Muscle layer of colon (tissue), 2 donors: ENCODE data around the gene YPEL2.

ENCODE experiments used
- H3K27ac ChIP-seq: one replicate; pipeline ENCODE4 v1.7.0; 2013; ENCODE audit warnings: low read depth, mild to moderate bottlenecking, low read length, moderate library complexity
- H3K27me3 ChIP-seq, 2 donors: one replicate each; pipeline ENCODE4 v1.7.0; 2013; ENCODE audit warnings: low read length in 2 of 2, mild to moderate bottlenecking in 2 of 2; ENCODE audit not compliant: insufficient read depth in 2 of 2, control insufficient read depth in 1 of 2
- H3K36me3 ChIP-seq: one replicate; pipeline ENCODE4 v1.7.0; 2013; ENCODE audit warnings: mild to moderate bottlenecking, low read length; ENCODE audit not compliant: insufficient read depth
- H3K4me1 ChIP-seq: one replicate; pipeline ENCODE4 v1.7.0; 2013; ENCODE audit warnings: mild to moderate bottlenecking, low read length; ENCODE audit not compliant: insufficient read depth
- H3K4me3 ChIP-seq, 2 donors: one replicate each; pipeline ENCODE4 v1.7.0; 2013; ENCODE audit warnings: low read length in 2 of 2, low read depth in 1 of 2, mild to moderate bottlenecking in 1 of 2, moderate library complexity in 1 of 2
- H3K9ac ChIP-seq: one replicate; pipeline ENCODE4 v1.7.0; 2013; ENCODE audit warnings: low read length
- H3K9me3 ChIP-seq: one replicate; pipeline ENCODE4 v1.7.0; 2013; ENCODE audit warnings: mild to moderate bottlenecking, low read length
- donor health status: abdominal sarcoma.
- donor health status: Adenocarcinoma of cecum.

The YPEL2 gene

GRCh38 chr17:59331929-59332748 lies 684 bp downstream of the YPEL2 start:
- no peaks in the 10 kb centered on the region for H3K36me3 ChIP-seq

GRCh38 chr17:59332749-59333377 lies 1.4 kb downstream of the YPEL2 start:
- H3K4me3 ChIP-seq: peak overlapping the region; percentile 93 to 97
- H3K4me1 ChIP-seq: peaks cover 61% of the 10 kb centered on the region
- H3K9me3 ChIP-seq: no peaks in the 10 kb centered on the region
- peak overlapping the region; percentile 99 for H3K27ac ChIP-seq
- peak overlapping the region; percentile 39 for H3K9ac ChIP-seq
- H3K36me3 ChIP-seq: no peaks in the 10 kb centered on the region
- no peaks in the 10 kb centered on the region for H3K27me3 ChIP-seq

More at GRCh38 chr17:59331929-59332748, 684 bp downstream of the YPEL2 start:
- Histone ChIP-seq H3K4me1 (peaks cover 56% of the 10 kb centered on the region), H3K27ac (peak overlapping the region; percentile 99), H3K9me3 (no peaks in the 10 kb centered on the region), H3K9ac (peak overlapping the region; percentile 39), H3K4me3 (peak overlapping the region; percentile 93 to 97), H3K27me3 (no peaks in the 10 kb centered on the region)

GRCh38 chr17:59333836-59334235 lies 2.4 kb downstream of the YPEL2 start:
- no peaks in the 10 kb centered on the region for H3K27me3 ChIP-seq
- peak overlapping the region in 1 of 2 donors; percentile 30 for H3K4me3 ChIP-seq
- H3K4me1 ChIP-seq: peaks cover 65% of the 10 kb centered on the region
- H3K27ac ChIP-seq: no peak overlapping the region
- no peaks in the 10 kb centered on the region for H3K9me3 ChIP-seq
- no peaks in the 10 kb centered on the region for H3K36me3 ChIP-seq
- H3K9ac ChIP-seq: no peak overlapping the region

GRCh38 chr17:59335685-59336084 lies 4.2 kb downstream of the YPEL2 start:
- Histone ChIP-seq H3K27me3 (no peaks in the 10 kb centered on the region), H3K27ac (no peak overlapping the region), H3K9ac (no peak overlapping the region), H3K4me3 (no peak overlapping the region), H3K36me3 (no peaks in the 10 kb centered on the region), H3K4me1 (peaks cover 51% of the 10 kb centered on the region), H3K9me3 (no peaks in the 10 kb centered on the region)

- Histone ChIP-seq H3K27me3 (no peaks in the 10 kb centered on the region), H3K36me3 (no peaks in the 10 kb centered on the region), H3K4me1 (peaks cover 65% of the 10 kb centered on the region), H3K4me3 (no peak overlapping the region), H3K27ac (no peak overlapping the region), H3K9me3 (no peaks in the 10 kb centered on the region), H3K9ac (no peak overlapping the region)
Observed at GRCh38 chr17:59337741-59338299, 6.4 kb downstream of the YPEL2 start.

- Histone ChIP-seq H3K4me1 (peaks cover 65% of the 10 kb centered on the region), H3K27me3 (no peaks in the 10 kb centered on the region), H3K27ac (no peak overlapping the region), H3K36me3 (no peaks in the 10 kb centered on the region), H3K9me3 (no peaks in the 10 kb centered on the region), H3K4me3 (no peak overlapping the region), H3K9ac (no peak overlapping the region)
Observed at GRCh38 chr17:59338498-59338897, 7.0 kb downstream of the YPEL2 start.

GRCh38 chr17:59341922-59342321 lies 10.5 kb downstream of the YPEL2 start:
- no peaks in the 10 kb centered on the region for H3K9me3 ChIP-seq
- H3K4me1 ChIP-seq: peaks cover 51% of the 10 kb centered on the region
- H3K4me3 ChIP-seq: no peak overlapping the region

GRCh38 chr17:59342681-59343131 lies 11.3 kb downstream of the YPEL2 start:
- no peak overlapping the region for H3K27ac ChIP-seq
- H3K4me3 ChIP-seq: no peak overlapping the region
- H3K9ac ChIP-seq: no peak overlapping the region
- no peaks in the 10 kb centered on the region for H3K27me3 ChIP-seq
- H3K4me1 ChIP-seq: peaks cover 56% of the 10 kb centered on the region
- H3K36me3 ChIP-seq: no peaks in the 10 kb centered on the region
- no peaks in the 10 kb centered on the region for H3K9me3 ChIP-seq

More at GRCh38 chr17:59341922-59342321, 10.5 kb downstream of the YPEL2 start:
- no peaks in the 10 kb centered on the region for H3K27me3 ChIP-seq
- no peak overlapping the region for H3K27ac ChIP-seq
- H3K9ac ChIP-seq: no peak overlapping the region
- no peaks in the 10 kb centered on the region for H3K36me3 ChIP-seq

- Histone ChIP-seq H3K4me1 (peaks cover 54% of the 10 kb centered on the region), H3K9me3 (no peaks in the 10 kb centered on the region), H3K4me3 (no peak overlapping the region), H3K27me3 (no peaks in the 10 kb centered on the region), H3K36me3 (no peaks in the 10 kb centered on the region), H3K9ac (no peak overlapping the region), H3K27ac (no peak overlapping the region)
Observed at GRCh38 chr17:59345476-59345875, 14.0 kb downstream of the YPEL2 start.

GRCh38 chr17:59346341-59346740 lies 14.9 kb downstream of the YPEL2 start:
- no peaks in the 10 kb centered on the region for H3K9me3 ChIP-seq
- H3K4me1 ChIP-seq: peaks cover 62% of the 10 kb centered on the region

GRCh38 chr17:59346876-59347407 lies 15.5 kb downstream of the YPEL2 start:
- H3K27me3 ChIP-seq: no peaks in the 10 kb centered on the region
- no peak overlapping the region for H3K27ac ChIP-seq
- peaks cover 62% of the 10 kb centered on the region for H3K4me1 ChIP-seq
- H3K9ac ChIP-seq: no peak overlapping the region
- no peaks in the 10 kb centered on the region for H3K36me3 ChIP-seq
- no peak overlapping the region for H3K4me3 ChIP-seq
- no peaks in the 10 kb centered on the region for H3K9me3 ChIP-seq

More at GRCh38 chr17:59346341-59346740, 14.9 kb downstream of the YPEL2 start:
- no peaks in the 10 kb centered on the region for H3K27me3 ChIP-seq
- H3K36me3 ChIP-seq: no peaks in the 10 kb centered on the region
- no peak overlapping the region for H3K4me3 ChIP-seq
- no peak overlapping the region for H3K9ac ChIP-seq
- H3K27ac ChIP-seq: no peak overlapping the region
